Choroid plexus epithelial cell (primary cell): ENCODE measurements around the gene TDRD10.

ENCODE experiments used
- DNase-seq: peaks from one replicate; pipeline ENCODE4 v3.0.0-alpha.2; 2010; ENCODE audit warnings: low read depth
- H3K4me3 ChIP-seq: 2 replicates; pipeline ENCODE4 v1.5.1; 2011; ENCODE audit warnings: low read depth, mild to moderate bottlenecking, control low read depth, low read length, moderate library complexity
- TF ChIP-seq, protein P1 (sequence below): conservative IDR thresholded peaks from 2 replicates; pipeline ENCODE4 v1.5.1; 2011; ENCODE audit warnings: low read depth, mild to moderate bottlenecking, control low read depth, inconsistent platforms, low read length, moderate library complexity

Gene TDRD10

GRCh38 chr1:154468535-154469250, 33.3 kb upstream of the TDRD10 start:
- no peak for DNase-seq
- no peak overlapping the region for H3K4me3 ChIP-seq
- TF ChIP-seq, protein P1, sequence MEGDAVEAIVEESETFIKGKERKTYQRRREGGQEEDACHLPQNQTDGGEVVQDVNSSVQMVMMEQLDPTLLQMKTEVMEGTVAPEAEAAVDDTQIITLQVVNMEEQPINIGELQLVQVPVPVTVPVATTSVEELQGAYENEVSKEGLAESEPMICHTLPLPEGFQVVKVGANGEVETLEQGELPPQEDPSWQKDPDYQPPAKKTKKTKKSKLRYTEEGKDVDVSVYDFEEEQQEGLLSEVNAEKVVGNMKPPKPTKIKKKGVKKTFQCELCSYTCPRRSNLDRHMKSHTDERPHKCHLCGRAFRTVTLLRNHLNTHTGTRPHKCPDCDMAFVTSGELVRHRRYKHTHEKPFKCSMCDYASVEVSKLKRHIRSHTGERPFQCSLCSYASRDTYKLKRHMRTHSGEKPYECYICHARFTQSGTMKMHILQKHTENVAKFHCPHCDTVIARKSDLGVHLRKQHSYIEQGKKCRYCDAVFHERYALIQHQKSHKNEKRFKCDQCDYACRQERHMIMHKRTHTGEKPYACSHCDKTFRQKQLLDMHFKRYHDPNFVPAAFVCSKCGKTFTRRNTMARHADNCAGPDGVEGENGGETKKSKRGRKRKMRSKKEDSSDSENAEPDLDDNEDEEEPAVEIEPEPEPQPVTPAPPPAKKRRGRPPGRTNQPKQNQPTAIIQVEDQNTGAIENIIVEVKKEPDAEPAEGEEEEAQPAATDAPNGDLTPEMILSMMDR, result no peak

DNA sequence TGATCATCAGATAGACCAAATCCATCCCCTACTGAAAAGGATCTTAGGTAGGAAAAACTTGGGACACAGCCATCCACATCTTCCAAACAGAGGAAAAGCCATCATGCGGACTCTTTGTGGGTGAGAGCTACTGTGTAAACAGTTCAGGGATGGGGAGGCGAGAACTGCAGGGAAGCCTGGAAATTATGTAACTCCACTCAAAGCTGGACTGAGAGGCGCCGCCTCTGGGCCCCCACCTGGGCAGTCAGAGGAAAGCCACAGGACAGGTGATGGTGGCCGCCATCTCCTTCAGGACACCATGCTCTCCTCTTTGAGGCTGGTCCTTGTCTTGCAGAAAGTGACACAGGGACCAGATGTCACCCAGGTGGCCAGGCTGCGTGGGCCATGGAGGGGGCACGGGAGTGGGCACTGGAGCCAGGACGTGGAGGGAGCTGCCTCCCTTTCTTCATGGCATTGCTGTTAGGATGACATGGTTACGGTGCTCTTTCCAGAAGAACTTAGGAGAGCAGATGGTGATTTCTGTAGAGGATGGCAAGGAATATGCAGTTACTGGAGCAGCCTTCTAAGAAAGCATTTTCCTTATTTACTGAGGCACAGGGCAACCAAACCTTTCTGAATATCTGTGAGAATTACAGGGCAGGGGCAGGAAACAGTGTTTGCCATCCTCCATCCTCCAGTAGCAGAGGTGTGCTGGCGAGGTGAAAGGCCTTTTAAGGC, 32.0 kb upstream of the TDRD10 start:
- H3K4me3 ChIP-seq, result no peak overlapping the region
- TF ChIP-seq, protein P1, result no peak
- DNase-seq, result no peak

GRCh38 chr1:154471304-154471703, 30.7 kb upstream of the TDRD10 start:
- TF ChIP-seq, protein P1, result no peak
- DNase-seq, result no peak
- no peak overlapping the region for H3K4me3 ChIP-seq

DNA sequence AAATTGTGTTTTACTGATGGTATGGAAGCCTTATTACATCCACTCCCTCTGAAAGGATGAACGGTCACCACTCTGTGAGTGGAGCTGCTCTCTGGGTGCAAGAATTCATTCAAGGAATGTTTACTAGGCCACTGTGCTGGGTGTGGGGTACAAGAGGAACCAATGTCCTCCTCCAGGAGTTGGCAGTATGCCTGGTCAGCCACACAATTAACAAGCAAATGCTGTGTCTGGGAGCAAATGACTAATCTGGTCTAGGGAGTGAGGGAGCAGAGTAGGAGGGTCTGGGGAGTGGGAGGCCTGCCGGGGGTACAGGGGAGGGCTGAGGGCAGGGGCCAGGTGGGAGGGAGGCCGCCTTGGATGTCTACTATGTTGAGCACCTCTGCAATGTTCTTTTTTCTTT, 27.2 kb upstream of the TDRD10 start:
- TF ChIP-seq, protein P1, result no peak
- H3K4me3 ChIP-seq, result no peak overlapping the region
- peak; percentile 80 for DNase-seq

- H3K4me3 ChIP-seq, result no peak overlapping the region
- TF ChIP-seq, protein P1, result no peak
- no peak for DNase-seq
Observed at GRCh38 chr1:154476791-154477190, 25.2 kb upstream of the TDRD10 start.

DNA sequence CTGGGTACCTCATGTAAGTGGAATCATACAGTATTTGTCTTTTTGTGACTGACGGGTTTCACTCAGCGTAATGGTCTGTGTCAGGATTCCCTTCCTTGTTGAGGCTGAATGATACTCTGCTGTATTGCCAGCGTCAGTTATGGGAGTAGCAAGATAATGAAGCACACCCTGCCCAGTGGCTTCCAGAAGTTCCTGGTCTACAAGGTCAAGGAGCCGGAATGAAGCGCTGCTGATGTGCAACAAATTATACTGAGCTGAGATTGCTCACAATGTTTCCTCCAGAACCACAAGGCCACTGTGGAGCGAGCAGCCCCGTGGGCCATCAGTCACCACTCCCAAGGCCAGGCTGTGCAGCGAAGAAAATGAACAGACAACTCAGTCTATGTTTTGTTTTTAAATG, 24.0 kb upstream of the TDRD10 start:
- no peak for DNase-seq
- TF ChIP-seq, protein P1, result no peak
- H3K4me3 ChIP-seq, result no peak overlapping the region
